NB4 (cell line): ENCODE measurements around the gene PLN.

ENCODE experiments used
- CTCF ChIP-seq: IDR thresholded peaks from one replicate; pipeline ENCODE4 v1.5.1; 2012; ENCODE audit warnings: low read depth, low read length
- MAX ChIP-seq: IDR thresholded peaks from 2 replicates; pipeline ENCODE4 v1.6.1; 2011; ENCODE audit warnings: low read depth, low read length
- POLR2A ChIP-seq: IDR thresholded peaks from 2 replicates; pipeline ENCODE4 v1.6.1; 2011; ENCODE audit warnings: mild to moderate bottlenecking; ENCODE audit not compliant: insufficient read length; ENCODE audit errors: extremely low read depth

GRCh38 chr6:118548136-118548535 is at the start of gene PLN:
- TF ChIP-seq CTCF = no peak
- TF ChIP-seq POLR2A = no peak
- no peak for TF ChIP-seq MAX
